Cardiac muscle cell (in vitro differentiated cells and primary cell): Measurements from ENCODE around the gene PSD. TPM values are rescaled to one million over a fixed set of nuclear protein-coding genes. Genes with fewer than 3 reads are reported as not detected.
A peak's percentile ranks its signal among the peaks of the same experiment; 100 is the strongest.

Source experiments
- DNase-seq, 2 donors: peaks; one replicate each; pipeline versions ENCODE4 v3.0.0 to v3.0.0-alpha.2; 2010 to 2017; ENCODE audit warnings: low read depth in 1 of 2, low spot score in 1 of 2
- H3K27ac ChIP-seq: fragments of 200-600 bp; sonication (generic); 2 replicates; pipeline ENCODE4 v1.5.1; 2016
- H3K27me3 ChIP-seq: fragments of 200-600 bp; sonication (generic); 2 replicates; pipeline ENCODE4 v1.6.0; 2016; ENCODE audit warnings: control low read depth
- H3K36me3 ChIP-seq: fragments of 200-600 bp; sonication (generic); 2 replicates; pipeline ENCODE4 v1.5.1; 2016; ENCODE audit warnings: control low read depth
- H3K4me1 ChIP-seq: fragments of 200-600 bp; sonication (generic); 2 replicates; pipeline ENCODE4 v1.8.1; 2017; ENCODE audit warnings: low read depth, mild to moderate bottlenecking, mixed run types
- H3K4me3 ChIP-seq: fragments of 200-600 bp; sonication (generic); 2 replicates; pipeline ENCODE4 v1.5.1; 2016; ENCODE audit warnings: mild to moderate bottlenecking
- H3K9me3 ChIP-seq: fragments of 200-600 bp; sonication (generic); 2 replicates; pipeline ENCODE4 v1.5.1; 2017; ENCODE audit warnings: low read depth, mild to moderate bottlenecking, control low read depth
- polyA plus RNA-seq: library from polyadenylated mRNA; unstranded; fragments of >200 nt; fragmentation: Nextera tagmentation; extraction: Ambion mirVana; gene quantifications from 2 replicates; pipeline ENCODE4 v1.2.1, GENCODE V29; 2016
- total RNA-seq: library from RNA; depleted of rRNA; stranded (reverse); fragments of >200 nt; gene quantifications from 2 replicates; pipeline ENCODE4 v1.2.3, GENCODE V29; 2016
- TF ChIP-seq, protein P1 (sequence below): IDR thresholded peaks from 2 replicates; pipeline ENCODE4 v1.5.1; 2012; ENCODE audit warnings: low read depth, mild to moderate bottlenecking, low read length

The PSD gene
- total and polyA plus RNA-seq, 2 experiments from 2014 or later, result 13.2 to 24.7 TPM

DNA sequence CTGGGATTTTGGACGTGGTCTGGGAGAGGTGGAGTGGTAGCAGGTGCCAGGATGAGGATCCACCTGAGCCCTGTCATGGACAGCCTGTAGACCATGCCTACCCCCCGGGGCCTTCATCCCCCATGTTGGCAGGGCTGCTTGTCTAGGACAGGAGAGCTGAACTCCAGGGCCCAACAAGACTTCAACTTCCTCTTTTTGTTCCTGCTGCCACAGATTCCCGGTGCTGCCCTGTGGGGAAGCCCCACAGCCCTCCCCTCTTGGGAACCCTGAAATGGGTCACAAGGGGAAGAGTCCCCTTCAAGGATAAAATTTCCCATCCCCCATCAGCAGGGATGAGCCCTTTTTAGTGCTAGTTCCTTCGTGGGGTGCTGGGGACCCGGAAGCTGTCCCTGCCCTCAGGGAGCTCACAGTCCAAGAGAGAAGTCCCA, 15.0 kb upstream of the PSD start:
- no peaks in the 10 kb centered on the region for H3K36me3 ChIP-seq
- no peaks in the 10 kb centered on the region for H3K27me3 ChIP-seq
- no peak overlapping the region for H3K4me3 ChIP-seq
- DNase-seq, result no peak
- H3K9me3 ChIP-seq, result no peaks in the 10 kb centered on the region
- H3K4me1 ChIP-seq, result peaks cover 10% of the 10 kb centered on the region
- no peak overlapping the region for H3K27ac ChIP-seq
- TF ChIP-seq, protein P1, sequence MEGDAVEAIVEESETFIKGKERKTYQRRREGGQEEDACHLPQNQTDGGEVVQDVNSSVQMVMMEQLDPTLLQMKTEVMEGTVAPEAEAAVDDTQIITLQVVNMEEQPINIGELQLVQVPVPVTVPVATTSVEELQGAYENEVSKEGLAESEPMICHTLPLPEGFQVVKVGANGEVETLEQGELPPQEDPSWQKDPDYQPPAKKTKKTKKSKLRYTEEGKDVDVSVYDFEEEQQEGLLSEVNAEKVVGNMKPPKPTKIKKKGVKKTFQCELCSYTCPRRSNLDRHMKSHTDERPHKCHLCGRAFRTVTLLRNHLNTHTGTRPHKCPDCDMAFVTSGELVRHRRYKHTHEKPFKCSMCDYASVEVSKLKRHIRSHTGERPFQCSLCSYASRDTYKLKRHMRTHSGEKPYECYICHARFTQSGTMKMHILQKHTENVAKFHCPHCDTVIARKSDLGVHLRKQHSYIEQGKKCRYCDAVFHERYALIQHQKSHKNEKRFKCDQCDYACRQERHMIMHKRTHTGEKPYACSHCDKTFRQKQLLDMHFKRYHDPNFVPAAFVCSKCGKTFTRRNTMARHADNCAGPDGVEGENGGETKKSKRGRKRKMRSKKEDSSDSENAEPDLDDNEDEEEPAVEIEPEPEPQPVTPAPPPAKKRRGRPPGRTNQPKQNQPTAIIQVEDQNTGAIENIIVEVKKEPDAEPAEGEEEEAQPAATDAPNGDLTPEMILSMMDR, result no peak

- peak; percentile 97 to 99 for DNase-seq
- TF ChIP-seq, protein P1, result no peak
- Histone ChIP-seq H3K27me3 (no peaks in the 10 kb centered on the region), H3K4me1 (peaks cover 10% of the 10 kb centered on the region), H3K36me3 (no peaks in the 10 kb centered on the region), H3K4me3 (peak within 1 kb of the TSS; percentile 59), H3K9me3 (no peaks in the 10 kb centered on the region), H3K27ac (peak within 1 kb of the TSS; percentile 76)
These were observed 13.8 kb upstream of the PSD start, which contains the start of gene CUEDC2 for GRCh38 chr10:102432162-102432950. TSS of gene CUEDC2 (minus strand) at chr10:102432574. CDS start at chr10:102425188, 7,386 bp downstream.

DNA sequence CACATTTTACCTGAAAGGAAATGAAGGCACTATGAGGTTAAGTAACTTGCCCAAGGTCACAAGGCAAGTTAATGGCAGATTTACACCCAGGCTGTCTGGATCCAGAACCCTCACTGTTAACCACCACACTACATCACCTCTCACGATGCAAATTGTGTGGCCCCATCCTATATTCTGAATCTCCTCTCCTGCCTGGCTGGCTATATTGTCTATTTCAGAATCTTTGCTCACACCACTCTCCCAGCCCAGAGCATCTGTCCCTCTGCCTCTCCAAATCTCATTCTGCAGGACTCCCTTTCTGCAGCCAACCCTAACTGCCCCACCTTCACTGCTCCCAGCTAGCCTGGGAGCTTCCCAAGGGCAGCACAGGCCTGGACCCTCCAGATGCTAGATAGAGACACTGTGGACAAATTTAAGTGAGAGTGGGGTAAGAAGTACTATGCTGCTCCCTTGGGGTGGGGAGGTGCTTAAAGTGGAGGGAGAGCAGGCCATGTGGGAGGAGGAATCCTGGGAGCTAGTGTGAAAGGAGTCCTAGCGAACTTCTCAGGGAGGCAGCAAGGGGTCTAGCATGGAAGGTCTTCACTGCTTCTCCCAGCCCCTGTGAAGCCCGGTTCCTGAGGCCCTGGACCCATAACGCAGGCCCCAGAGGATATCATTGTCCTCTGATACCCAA, 13.0 kb upstream of the PSD start:
- Histone ChIP-seq H3K4me1 (peaks cover 10% of the 10 kb centered on the region), H3K36me3 (no peaks in the 10 kb centered on the region), H3K27ac (peak overlapping the region; percentile 76), H3K4me3 (peak overlapping the region; percentile 59), H3K27me3 (no peaks in the 10 kb centered on the region), H3K9me3 (no peaks in the 10 kb centered on the region)
- peak in 1 of 2 donors; percentile 58 for DNase-seq
- TF ChIP-seq, protein P1, result no peak

DNA sequence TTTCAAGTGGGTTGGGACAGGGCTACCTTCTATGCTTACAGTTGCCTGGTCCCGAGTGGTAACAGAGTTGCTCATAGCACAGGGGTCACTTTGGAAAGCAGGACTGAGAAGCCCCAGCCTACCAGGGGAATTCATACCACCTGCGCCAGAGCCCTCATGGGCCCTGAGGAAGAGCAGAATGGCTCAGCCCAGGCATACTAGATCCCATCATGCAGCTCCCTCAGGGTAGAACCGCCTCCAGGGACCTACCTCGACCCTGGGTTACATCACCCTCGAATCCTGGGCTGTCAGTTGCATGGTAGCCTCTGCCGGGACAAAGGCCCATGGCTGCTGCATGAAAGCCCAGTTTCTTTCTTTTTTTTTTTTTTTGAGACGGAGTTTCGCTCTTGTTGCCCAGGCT, 10.9 kb upstream of the PSD start:
- TF ChIP-seq, protein P1, result no peak
- DNase-seq, result no peak
- H3K36me3 ChIP-seq, result no peaks in the 10 kb centered on the region

GRCh38 chr10:102426803-102427287, 8.3 kb upstream of the PSD start:
- DNase-seq, result no peak
- Histone ChIP-seq H3K36me3 (peaks cover 7% of the 10 kb centered on the region), H3K9me3 (no peaks in the 10 kb centered on the region), H3K4me3 (no peak overlapping the region), H3K27me3 (no peaks in the 10 kb centered on the region), H3K27ac (no peak overlapping the region), H3K4me1 (peaks cover 7% of the 10 kb centered on the region)
- TF ChIP-seq, protein P1, result no peak

More for the DNA sequence above, 10.9 kb upstream of the PSD start:
- Histone ChIP-seq H3K4me1 (no peaks in the 10 kb centered on the region), H3K27me3 (no peaks in the 10 kb centered on the region), H3K4me3 (no peak overlapping the region), H3K9me3 (no peaks in the 10 kb centered on the region), H3K27ac (no peak overlapping the region)
